Stomach (tissue), 9 donors: ENCODE results near the gene KDR. TPM values are rescaled to one million over a fixed set of nuclear protein-coding genes. Genes with fewer than 3 reads are reported as not detected.

ENCODE experiments used
- DNase-seq, 2 donors: peaks; one replicate each; pipeline versions ENCODE4 v3.0.0 to v3.0.0-alpha.2; 2013 to 2019
- H3K27ac ChIP-seq, 5 donors: fragments of 200-600 bp in 4 of 5; sonication (generic) in 4 of 5; one replicate each; pipeline ENCODE4 v1.5.1; 2013 to 2019; ENCODE audit warnings: mild to moderate bottlenecking in 1 of 5, moderate library complexity in 1 of 5
- H3K27me3 ChIP-seq, 3 donors: fragments of 200-600 bp; sonication (generic); one replicate each; pipeline ENCODE4 v1.5.1; 2017 to 2019; ENCODE audit warnings: mixed run types in 1 of 3
- H3K36me3 ChIP-seq, 4 donors: fragments of 200-600 bp; sonication (generic); 1 replicate in 3 of 4; 2 replicates in 1 of 4; pipeline ENCODE4 v1.5.1; 2016 to 2019
- H3K4me1 ChIP-seq, 4 donors: fragments of 200-600 bp; sonication (generic); one replicate each; pipeline ENCODE4 v1.5.1; 2016 to 2019
- H3K4me3 ChIP-seq, 4 donors: fragments of 200-600 bp; sonication (generic) in 3 of 4; one replicate each; pipeline ENCODE4 v1.5.1; 2016 to 2019; ENCODE audit warnings: mild to moderate bottlenecking in 1 of 4
- H3K9me3 ChIP-seq, 4 donors: fragments of 200-600 bp; sonication (generic); one replicate each; pipeline ENCODE4 v1.5.1; 2016 to 2019
- CTCF ChIP-seq, 7 experiments: fragments of 450-650 bp in 4 of 7; fragments of 200-600 bp in 3 of 7; sonication (generic) in 3 of 7; IDR thresholded peaks; one replicate each; pipeline ENCODE4 v1.5.1; 2016 to 2019; ENCODE audit warnings: antibody characterized with exemption in 7 of 7, control low read depth in 2 of 7, mild to moderate bottlenecking in 1 of 7
- EP300 ChIP-seq: sonication (generic); formaldehyde crosslinking; IDR thresholded peaks from one replicate; pipeline ENCODE4 v1.6.1; 2017; ENCODE audit warnings: antibody characterized with exemption
- POLR2A ChIP-seq, 4 donors: fragments of 450-650 bp; IDR thresholded peaks; one replicate each; pipeline ENCODE4 v1.6.1; 2016; ENCODE audit warnings: antibody characterized with exemption in 4 of 4, control low read depth in 2 of 4, mild to moderate bottlenecking in 1 of 4, moderate library complexity in 1 of 4
- POLR2AphosphoS5 ChIP-seq, 3 donors: sonication (generic); formaldehyde crosslinking; IDR thresholded peaks; one replicate each; pipeline ENCODE4 v1.6.1; 2016; ENCODE audit warnings: antibody characterized with exemption in 3 of 3
- WGBS, 5 donors: extraction: QIAGEN DNeasy Blood & Tissue Kit in 3 of 5; methylation state at CpG; one replicate each; pipeline versions ENCODE4 v1.1.5 to v1.1.7; 2013 to 2018; 5-methylcytosine and 5-hydroxymethylcytosine counted together
- intact Hi-C: fragments of 100-400 bp; cut with DNase I; formaldehyde crosslinking; loops from one replicate; pipeline ENCODE4 v1.15.1; 2023; ENCODE audit warnings: low total_unique reads
- polyA plus RNA-seq, 3 donors: library from polyadenylated mRNA; stranded (reverse); fragments of 200-250 nt; gene quantifications; one replicate each; pipeline ENCODE4 v1.2.3, GENCODE V29; 2013
- total RNA-seq, 5 donors: library from RNA; depleted of rRNA; stranded (reverse); fragments of >200 nt; gene quantifications; one replicate each; pipeline versions ENCODE4 v1.1.0 to v1.2.3, GENCODE V29; 2014 to 2016
- donor health status: healthy with polysubstance abuse.
- donor health status: Bipolar disorder and iron deficiency.
- donor health status: healthy.

Gene KDR
- total and polyA plus RNA-seq, 8 donors: 1.1 to 32.3 (median 8.1) TPM

- TF ChIP-seq EP300: no peak
- no peak for TF ChIP-seq POLR2AphosphoS5 (IDR thresholded peaks at IDR 0.05)
- no peak for TF ChIP-seq CTCF (IDR thresholded peaks at IDR 0.05)
- TF ChIP-seq POLR2A (IDR thresholded peaks at IDR 0.05): no peak
- WGBS, 5 donors: 72 to 80% (median 74%) methylated on average over 1 of the region's 1 CpG
- no peak overlapping the region for H3K4me3 ChIP-seq
- H3K9me3 ChIP-seq: peaks cover 0 to 3% (median 0%) of the 10 kb centered on the region in 4 donors
- no peak for DNase-seq
- intact Hi-C loops: no loop called here
- peaks cover 0 to 9% (median 5%) of the 10 kb centered on the region in 4 donors for H3K4me1 ChIP-seq
- H3K27ac ChIP-seq: no peak overlapping the region
- H3K36me3 ChIP-seq: no peaks in the 10 kb centered on the region
- no peaks in the 10 kb centered on the region for H3K27me3 ChIP-seq
These were observed 89.5 kb downstream of the KDR start for GRCh38 chr4:55035892-55036291.

DNA sequence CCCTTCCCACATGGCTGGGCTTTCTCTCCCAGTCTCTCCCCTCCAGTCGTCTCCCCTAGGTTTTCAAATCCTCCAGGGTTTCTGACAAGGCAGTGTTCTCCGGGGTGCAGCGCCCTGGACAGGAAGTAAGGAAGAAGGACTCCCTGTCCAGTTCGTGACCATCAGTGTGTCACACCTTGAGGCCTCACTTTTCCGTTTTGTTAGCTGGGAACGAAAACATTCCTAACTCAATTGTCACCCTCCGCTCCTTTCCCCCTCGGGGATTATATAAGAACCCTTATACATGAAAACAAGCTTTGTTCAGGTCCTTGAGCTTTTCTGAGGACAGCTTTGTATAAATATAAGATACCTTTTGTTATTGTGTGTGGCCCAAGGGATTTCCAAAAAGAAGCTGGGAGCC lies 92.1 kb downstream of the KDR start:
- H3K27ac ChIP-seq: no peak overlapping the region
- TF ChIP-seq POLR2AphosphoS5 (IDR thresholded peaks at IDR 0.05) (no peak), CTCF (IDR thresholded peaks at IDR 0.05) (no peak), EP300 (no peak), POLR2A (IDR thresholded peaks at IDR 0.05) (no peak)
- intact Hi-C loops: no loop called here
- no peak overlapping the region for H3K4me3 ChIP-seq
- DNase-seq: no peak
- 60 to 75% (median 68%) methylated on average over 8 of the region's 8 CpGs for WGBS, 5 donors
- H3K9me3 ChIP-seq: no peaks in the 10 kb centered on the region
- peaks cover 0 to 5% (median under 1%) of the 10 kb centered on the region in 4 donors for H3K4me1 ChIP-seq
- no peaks in the 10 kb centered on the region for H3K27me3 ChIP-seq
- H3K36me3 ChIP-seq: no peaks in the 10 kb centered on the region

- no peaks in the 10 kb centered on the region for H3K4me1 ChIP-seq
- H3K27ac ChIP-seq: no peak overlapping the region
- intact Hi-C loops: no loop called here
- no peak overlapping the region for H3K4me3 ChIP-seq
- no peak for DNase-seq
- H3K27me3 ChIP-seq: no peaks in the 10 kb centered on the region
- H3K36me3 ChIP-seq: no peaks in the 10 kb centered on the region
- 20 to 47% (median 39%) methylated on average over 1 of the region's 1 CpG for WGBS, 5 donors
- H3K9me3 ChIP-seq: no peaks in the 10 kb centered on the region
- TF ChIP-seq POLR2AphosphoS5 (IDR thresholded peaks at IDR 0.05): no peak
- no peak for TF ChIP-seq EP300
- TF ChIP-seq CTCF (IDR thresholded peaks at IDR 0.05): no peak
- no peak for TF ChIP-seq POLR2A (IDR thresholded peaks at IDR 0.05)
These were observed 92.6 kb downstream of the KDR start for GRCh38 chr4:55032788-55033187.

- Histone ChIP-seq H3K4me3 (no peak overlapping the region), H3K4me1 (no peaks in the 10 kb centered on the region), H3K36me3 (no peaks in the 10 kb centered on the region), H3K27ac (no peak overlapping the region), H3K27me3 (no peaks in the 10 kb centered on the region), H3K9me3 (no peaks in the 10 kb centered on the region)
- no peak for DNase-seq
- 65 to 77% (median 69%) methylated on average over 5 of the region's 5 CpGs for WGBS, 5 donors
- intact Hi-C loops: no loop called here
- TF ChIP-seq POLR2AphosphoS5 (IDR thresholded peaks at IDR 0.05) (no peak), CTCF (IDR thresholded peaks at IDR 0.05) (no peak), POLR2A (IDR thresholded peaks at IDR 0.05) (no peak), EP300 (no peak)
These were observed 93.2 kb downstream of the KDR start for GRCh38 chr4:55032179-55032578.
